Mucosa of gallbladder (tissue), 1 donor: Measurements from ENCODE around the gene MAFF. TPM values are rescaled to one million over a fixed set of nuclear protein-coding genes. Genes with fewer than 3 reads are reported as not detected.

Experiments used
- DNase-seq: peaks from one replicate; pipeline ENCODE4 v3.0.0-alpha.2; 2020; ENCODE audit warnings: low spot score
- total RNA-seq: library from RNA; stranded (reverse); gene quantifications from one replicate; pipeline ENCODE4 v1.2.1, GENCODE V29; 2021
- donor health status: DM: no; HTN: no; CAD: no.

Gene MAFF
- total RNA-seq, 1 donor from 2014 or later: 34.4 TPM

- DNase-seq: no peak
Observed at GRCh38 chr22:38248280-38248679, 46.5 kb downstream of the MAFF start.

DNA sequence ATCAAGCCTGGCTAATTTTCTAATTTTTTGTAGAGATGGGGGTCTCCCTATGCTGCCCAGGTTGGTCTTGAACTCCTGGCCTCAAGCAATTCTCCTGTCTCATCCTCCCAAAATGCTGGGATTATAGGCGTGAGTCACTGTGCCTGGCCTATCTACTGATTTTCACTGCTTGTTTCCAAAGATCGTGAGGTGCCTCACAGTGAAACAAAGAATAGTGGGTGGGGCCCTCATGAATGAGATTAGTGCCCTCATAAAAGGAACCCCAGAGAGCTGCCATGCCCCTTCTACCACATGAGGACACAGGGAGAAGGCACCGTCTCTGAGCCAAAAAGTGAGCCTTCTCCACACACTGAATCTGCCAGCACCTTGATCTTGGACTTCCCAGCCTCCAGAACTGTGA lies 47.5 kb downstream of the MAFF start:
- DNase-seq: no peak

GRCh38 chr22:38249803-38250642 lies 48.2 kb downstream of the MAFF start:
- no peak for DNase-seq

DNA sequence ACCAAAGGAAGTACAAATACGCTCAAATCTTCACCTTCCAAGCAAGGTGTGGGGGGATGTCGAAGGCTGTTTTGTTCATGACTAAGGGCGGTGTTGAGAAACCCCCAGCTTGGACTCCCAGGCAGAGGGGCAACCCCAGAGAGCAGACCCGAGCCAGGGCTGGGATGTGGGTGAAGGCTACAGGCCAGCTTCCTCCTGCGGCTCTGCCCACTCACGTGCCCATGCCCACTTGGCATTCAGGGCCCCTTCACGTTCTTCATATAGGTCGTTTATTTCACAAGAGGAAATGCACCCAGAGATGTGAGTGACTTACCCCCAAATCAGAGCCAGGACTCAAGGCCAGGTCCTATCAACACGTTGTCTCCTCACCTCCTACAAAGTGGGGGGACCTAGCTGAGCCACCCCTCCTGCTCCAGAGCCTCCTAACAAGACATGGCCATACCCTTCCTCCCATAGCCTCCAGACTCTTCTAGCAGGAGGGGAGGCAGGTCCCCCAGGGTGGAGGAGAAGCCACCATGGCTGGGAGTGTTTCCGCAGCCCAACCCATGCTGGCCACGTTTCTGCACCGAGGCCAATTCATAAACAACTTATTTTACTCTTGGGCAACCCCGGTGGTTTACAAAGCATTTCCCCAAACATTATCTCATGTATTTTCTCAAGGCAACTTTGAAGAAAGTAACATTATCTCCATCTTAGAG lies 49.0 kb downstream of the MAFF start:
- DNase-seq: no peak

- DNase-seq: no peak
Observed at GRCh38 chr22:38251341-38251692, 49.5 kb downstream of the MAFF start.

DNA sequence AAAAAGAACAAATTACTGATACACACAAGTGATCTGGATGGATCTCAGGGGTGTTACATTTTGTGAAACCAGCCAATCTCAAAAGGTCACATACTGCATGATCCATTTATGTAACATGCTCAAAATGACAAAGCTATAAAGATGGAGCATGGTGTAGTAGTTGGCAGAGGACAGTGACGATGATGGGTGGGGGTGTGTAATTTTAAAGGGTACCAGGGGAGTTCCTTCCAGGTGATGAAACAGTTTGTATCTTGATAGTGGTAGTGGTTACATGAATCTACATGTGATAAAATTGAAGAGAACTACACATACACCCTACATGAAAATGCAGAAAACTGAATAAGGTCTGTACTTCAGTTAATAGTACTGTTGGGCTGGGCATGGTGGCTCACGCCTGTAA lies 53.9 kb downstream of the MAFF start:
- no peak for DNase-seq

- peak; percentile 15 for DNase-seq
Observed at GRCh38 chr22:38257181-38257580, 55.4 kb downstream of the MAFF start.

GRCh38 chr22:38257650-38258250 lies 56.0 kb downstream of the MAFF start:
- no peak for DNase-seq

GRCh38 chr22:38258895-38259294 lies 57.1 kb downstream of the MAFF start:
- peak; percentile 54 for DNase-seq

- no peak for DNase-seq
Observed at GRCh38 chr22:38259370-38259769, 57.6 kb downstream of the MAFF start.

DNA sequence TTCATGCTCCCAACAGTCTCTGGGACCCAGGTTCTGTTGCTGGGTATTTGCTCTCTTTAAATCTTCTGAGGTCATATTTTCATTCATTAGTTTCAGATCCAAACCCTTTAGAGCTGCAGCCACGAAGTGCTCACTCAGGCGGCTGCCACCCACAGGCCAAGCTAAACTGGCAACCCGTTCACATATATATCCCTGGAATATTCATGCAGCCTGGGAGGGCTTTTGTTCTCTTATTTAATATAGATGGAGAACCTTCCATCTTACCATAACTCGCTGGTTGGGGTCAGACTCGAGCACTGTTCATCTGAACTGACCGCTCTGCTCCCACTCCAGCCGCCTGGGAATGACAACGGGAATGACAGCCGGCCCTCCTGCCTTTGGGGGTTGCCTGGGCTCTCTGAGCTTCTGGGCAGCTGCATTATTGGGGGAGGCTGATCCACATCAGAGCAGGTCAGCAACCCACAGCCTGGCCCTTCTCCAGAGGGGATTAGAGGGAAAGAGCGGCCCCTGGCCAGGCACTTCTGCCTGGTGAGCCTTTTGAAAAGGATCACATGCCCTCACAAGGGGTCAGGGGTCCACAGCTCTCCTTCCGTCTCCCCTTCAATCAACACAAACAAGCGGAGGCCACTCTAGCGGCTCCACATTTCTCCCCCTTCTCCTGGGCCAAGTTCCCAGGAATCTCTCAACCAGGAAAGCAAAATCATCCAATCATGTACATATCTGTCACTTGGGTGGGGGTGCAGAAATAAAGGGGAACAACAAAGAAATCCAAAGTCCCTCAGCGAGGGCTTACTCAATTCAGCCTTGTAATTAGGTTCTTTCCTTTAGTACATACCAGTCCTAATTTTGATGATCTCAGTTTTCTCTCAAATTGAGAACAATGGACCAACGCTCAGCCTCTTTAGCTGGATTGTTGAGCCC lies 59.2 kb downstream of the MAFF start:
- DNase-seq: no peak

- DNase-seq: peak; percentile 61
Observed at GRCh38 chr22:38262051-38262795, 60.4 kb downstream of the MAFF start.

DNA sequence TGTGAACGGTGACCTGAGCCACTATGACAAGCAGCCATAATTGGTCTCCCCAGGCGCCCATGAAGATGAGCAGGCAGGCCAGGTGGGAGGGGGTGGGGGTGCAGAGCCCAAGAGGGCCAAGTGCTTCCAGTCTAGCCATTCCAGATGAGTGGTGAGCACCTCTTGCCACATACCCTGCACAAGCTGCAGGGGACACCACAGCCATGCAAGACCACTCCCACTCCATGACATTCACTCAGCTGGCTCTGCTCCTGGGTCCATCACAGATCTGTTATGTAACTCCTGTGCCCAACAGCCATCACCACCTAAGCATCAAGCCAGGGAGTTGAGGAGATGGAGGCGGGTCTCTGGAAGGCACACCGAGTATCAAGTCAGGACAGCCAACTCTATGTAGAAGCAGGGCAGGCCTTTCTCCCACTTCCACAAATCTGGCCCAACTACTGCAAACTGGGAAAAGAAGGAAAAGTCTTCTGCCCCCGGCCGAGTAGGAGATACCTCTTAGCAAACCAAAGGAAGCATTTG lies 62.6 kb downstream of the MAFF start:
- no peak for DNase-seq

Other genes with a start within 250 kb of the MAFF start
- gene C22orf23, start 248.4 kb upstream of the MAFF start, total RNA-seq: not detected
- 80.7 TPM for gene POLR2F, start 248.3 kb upstream of the MAFF start, total RNA-seq
- gene SOX10, start 217.4 kb upstream of the MAFF start, total RNA-seq: 5.1 TPM
- gene PICK1, start 144.6 kb upstream of the MAFF start, total RNA-seq: 49.0 TPM
- gene SLC16A8, start 117.8 kb upstream of the MAFF start, total RNA-seq: 0.35 TPM
- 216 TPM for gene BAIAP2L2, start 91.3 kb upstream of the MAFF start, total RNA-seq
- gene PLA2G6, start 20.2 kb upstream of the MAFF start, total RNA-seq: 260 TPM
- 108 TPM for gene TMEM184B, start 71.0 kb downstream of the MAFF start, total RNA-seq
- 131 TPM for gene CSNK1E, start 115.4 kb downstream of the MAFF start, total RNA-seq